NCI-H2227 treated with DMSO at 0.1 percent for 48 hours (cell line): ENCODE data around the gene MIR17HG.
A peak's percentile ranks its signal among the peaks of the same experiment; 100 is the strongest.
"Not testable (repeated sequence)": the region's sequence is repeated elsewhere in the genome, so short reads cannot be mapped to it uniquely, and the experiment has no call there.

Experiments used
- DNase-seq: peaks from one replicate; lab custom pipeline; 2025; lab: John Stamatoyannopoulos, UW

MIR17HG gene

GRCh38 chr13:91347202-91347995 lies at the start of gene MIR17HG:
MIR17HG (plus strand) TSS chr13:91347687.
- DNase-seq: peak; percentile 90

GRCh38 chr13:91298060-91298459 lies 49.4 kb upstream of the MIR17HG start:
- no peak for DNase-seq

- DNase-seq: no peak
Observed at GRCh38 chr13:91302111-91302510, 45.4 kb upstream of the MIR17HG start.

- no peak for DNase-seq
Observed at GRCh38 chr13:91303031-91303430, 44.5 kb upstream of the MIR17HG start.

GRCh38 chr13:91304741-91305140 lies 42.7 kb upstream of the MIR17HG start:
- peak; percentile 26 for DNase-seq

- DNase-seq: no peak
Observed at GRCh38 chr13:91305652-91306051, 41.8 kb upstream of the MIR17HG start.

GRCh38 chr13:91307887-91308286 lies 39.6 kb upstream of the MIR17HG start:
- DNase-seq: no peak

- no peak for DNase-seq
Observed at GRCh38 chr13:91308299-91308698, 39.2 kb upstream of the MIR17HG start.

- no peak for DNase-seq
Observed at GRCh38 chr13:91311491-91311890, 36.0 kb upstream of the MIR17HG start.

GRCh38 chr13:91312324-91312723 lies 35.2 kb upstream of the MIR17HG start:
- no peak for DNase-seq

GRCh38 chr13:91313103-91313502 lies 34.4 kb upstream of the MIR17HG start:
- peak; percentile 15 for DNase-seq

GRCh38 chr13:91313581-91313980 lies 33.9 kb upstream of the MIR17HG start:
- DNase-seq: no peak

GRCh38 chr13:91314888-91315287 lies 32.6 kb upstream of the MIR17HG start:
- DNase-seq: no peak

- no peak for DNase-seq
Observed at GRCh38 chr13:91318886-91319285, 28.6 kb upstream of the MIR17HG start.

- no peak for DNase-seq
Observed at GRCh38 chr13:91319996-91320395, 27.5 kb upstream of the MIR17HG start.

- not testable (repeated sequence) for DNase-seq
Observed at GRCh38 chr13:91320990-91321389, 26.5 kb upstream of the MIR17HG start.

- no peak for DNase-seq
Observed at GRCh38 chr13:91323349-91323748, 24.1 kb upstream of the MIR17HG start.

GRCh38 chr13:91326146-91326545 lies 21.3 kb upstream of the MIR17HG start:
- DNase-seq: no peak

GRCh38 chr13:91328726-91329125 lies 18.8 kb upstream of the MIR17HG start:
- no peak for DNase-seq

GRCh38 chr13:91329733-91330132 lies 17.8 kb upstream of the MIR17HG start:
- no peak for DNase-seq

GRCh38 chr13:91331047-91331915 lies 16.2 kb upstream of the MIR17HG start:
- no peak for DNase-seq

- no peak for DNase-seq
Observed at GRCh38 chr13:91346062-91346461, 1.4 kb upstream of the MIR17HG start.

- no peak for DNase-seq
Observed at GRCh38 chr13:91346850-91347201, 661 bp upstream of the MIR17HG start.
